ENCODE data around the gene OR11H6.
"Not testable (repeated sequence)": the region's sequence is repeated elsewhere in the genome, so short reads cannot be mapped to it uniquely, and the experiment has no call there.

The OR11H6 gene, protein sequence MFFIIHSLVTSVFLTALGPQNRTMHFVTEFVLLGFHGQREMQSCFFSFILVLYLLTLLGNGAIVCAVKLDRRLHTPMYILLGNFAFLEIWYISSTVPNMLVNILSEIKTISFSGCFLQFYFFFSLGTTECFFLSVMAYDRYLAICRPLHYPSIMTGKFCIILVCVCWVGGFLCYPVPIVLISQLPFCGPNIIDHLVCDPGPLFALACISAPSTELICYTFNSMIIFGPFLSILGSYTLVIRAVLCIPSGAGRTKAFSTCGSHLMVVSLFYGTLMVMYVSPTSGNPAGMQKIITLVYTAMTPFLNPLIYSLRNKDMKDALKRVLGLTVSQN

DNA sequence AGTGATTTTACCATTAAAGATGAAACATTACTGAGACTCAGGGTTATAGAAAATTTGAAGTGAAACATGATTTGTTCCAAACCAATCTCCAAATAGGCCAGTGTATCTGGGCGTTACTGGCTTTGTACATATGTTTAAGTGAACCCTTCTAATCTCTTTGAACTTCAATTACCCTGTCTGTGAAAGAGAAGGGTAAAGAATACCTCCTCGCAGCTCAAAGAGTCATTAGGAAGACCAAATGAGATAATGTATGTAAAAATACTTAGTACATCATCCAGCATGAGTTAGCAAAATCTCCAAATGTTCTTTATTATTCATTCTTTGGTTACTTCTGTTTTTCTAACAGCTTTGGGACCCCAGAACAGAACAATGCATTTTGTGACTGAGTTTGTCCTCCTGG is at the start of gene OR11H6:
Gene OR11H6 (plus strand): TSS at position 301 of the 400 bp plus-strand sequence. CDS start 0 bp downstream, at position 301.
- DNase-seq, result no peak

DNA sequence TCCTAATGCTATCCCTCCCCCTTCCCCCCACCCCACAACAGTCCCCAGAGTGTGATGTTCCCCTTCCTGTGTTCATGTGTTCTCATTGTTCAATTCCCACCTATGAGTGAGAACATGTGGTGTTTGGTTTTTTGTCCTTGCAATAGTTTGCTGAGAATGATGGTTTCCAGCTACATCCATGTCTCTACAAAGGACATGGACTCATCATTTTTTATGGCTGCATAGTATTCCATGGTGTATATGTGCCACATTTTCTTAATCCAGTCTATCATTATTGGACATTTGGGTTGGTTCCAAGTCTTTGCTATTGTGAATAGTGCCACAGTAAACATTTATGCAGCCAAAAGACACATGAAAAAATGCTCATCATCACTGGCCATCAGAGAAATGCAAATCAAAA is 49.3 kb upstream of the OR11H6 start:
- not testable (repeated sequence) for DNase-seq

DNA sequence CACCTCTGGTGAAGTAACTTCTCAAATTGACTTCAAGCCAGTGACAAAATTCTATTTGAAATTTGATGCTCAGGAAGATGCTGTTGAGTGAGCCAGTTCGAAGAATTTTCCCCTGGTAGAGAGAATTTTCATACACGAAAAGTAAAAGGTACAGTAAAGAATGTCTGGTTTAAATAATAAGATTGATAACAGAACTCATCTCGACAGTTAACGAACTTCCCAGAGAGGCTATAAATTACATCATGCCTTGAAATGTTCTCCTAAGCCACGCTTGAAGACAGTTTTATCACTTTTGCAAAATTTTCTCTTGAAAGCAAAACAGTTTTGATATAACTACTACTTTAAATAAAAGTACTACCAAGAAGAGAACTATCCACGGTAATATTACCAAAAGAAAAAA is 47.2 kb upstream of the OR11H6 start:
- no peak for DNase-seq

DNA sequence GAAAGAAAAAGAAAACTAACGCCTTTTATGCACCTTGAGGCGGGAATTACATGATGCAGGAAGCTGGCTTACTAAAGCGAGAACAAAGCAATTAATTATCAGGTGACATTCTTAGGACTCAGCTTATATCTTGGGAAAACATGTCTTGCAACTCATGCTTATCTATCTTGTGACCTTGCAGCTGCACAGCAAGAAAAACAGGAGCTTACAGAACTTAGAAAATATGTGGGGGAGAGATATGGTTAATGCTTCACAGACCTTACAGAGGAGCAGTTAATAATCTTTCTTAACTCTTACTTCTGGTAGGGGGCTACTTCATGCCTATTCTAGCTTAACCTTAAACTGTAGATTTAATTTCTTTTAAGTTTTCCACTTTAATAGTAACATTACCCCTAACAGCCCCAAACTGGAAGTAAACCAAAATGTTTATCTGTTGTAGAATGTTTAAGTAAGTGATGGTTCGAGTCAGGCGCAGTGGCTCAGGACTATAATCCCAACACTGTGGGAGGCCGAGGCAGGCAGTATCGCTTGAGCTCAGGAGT is 46.0 kb upstream of the OR11H6 start:
- no peak for DNase-seq

DNA sequence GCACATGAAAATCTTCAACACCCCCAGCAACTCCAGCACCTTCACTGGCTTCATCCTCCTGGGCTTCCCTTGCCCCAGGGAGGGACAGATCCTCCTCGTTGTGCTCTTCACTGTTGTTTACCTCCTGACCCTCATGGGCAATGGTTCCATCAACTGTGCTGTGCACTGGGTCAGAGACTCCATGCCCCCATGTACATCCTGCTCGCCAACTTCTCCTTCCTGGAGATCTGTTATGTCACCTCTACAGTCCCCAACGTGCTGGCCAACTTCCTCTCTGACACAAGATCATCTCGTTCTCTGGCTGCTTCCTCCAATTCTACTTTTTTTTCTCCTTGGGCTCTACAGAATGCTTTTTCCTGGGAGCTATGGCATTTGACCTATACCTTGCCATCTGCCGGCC is 44.3 kb upstream of the OR11H6 start:
- DNase-seq, result no peak

DNA sequence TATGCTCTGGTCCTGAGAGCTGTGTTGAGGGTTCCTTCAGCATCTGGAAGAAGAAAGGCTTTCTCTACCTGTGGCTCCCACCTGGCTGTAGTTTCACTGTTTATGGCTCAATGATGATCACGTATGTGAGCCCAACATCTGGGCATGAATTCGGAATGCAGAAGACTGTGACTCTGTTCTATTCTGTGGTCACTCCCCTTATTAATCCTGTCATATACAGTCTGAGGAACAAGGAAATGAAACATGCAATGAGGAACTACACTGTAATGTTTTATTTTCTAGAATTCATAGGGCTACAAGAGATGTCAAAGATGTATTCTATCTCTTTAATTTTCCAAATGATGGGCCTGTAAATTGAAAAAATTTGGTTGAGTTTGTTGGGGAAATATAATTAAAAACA is 43.6 kb upstream of the OR11H6 start:
- no peak for DNase-seq

DNA sequence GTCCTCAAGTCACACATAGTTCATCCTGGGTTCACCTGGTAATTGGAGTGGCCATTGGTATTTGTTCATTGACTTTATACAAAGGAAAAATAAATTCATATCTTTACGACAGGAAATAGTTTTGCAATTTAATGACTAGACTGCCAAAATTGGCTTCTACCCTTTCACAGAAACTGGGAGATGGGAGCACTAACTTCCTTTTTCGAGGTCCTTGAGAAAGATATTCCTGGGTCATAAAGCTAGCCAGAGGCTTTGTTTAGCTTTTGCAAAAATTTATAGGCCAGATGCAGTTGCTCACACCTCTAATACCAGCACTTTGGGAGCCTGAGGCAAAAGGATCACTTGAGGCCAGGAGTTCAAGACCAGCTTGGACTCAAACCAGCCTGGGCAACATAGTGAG is 43.0 kb upstream of the OR11H6 start:
- no peak for DNase-seq

DNA sequence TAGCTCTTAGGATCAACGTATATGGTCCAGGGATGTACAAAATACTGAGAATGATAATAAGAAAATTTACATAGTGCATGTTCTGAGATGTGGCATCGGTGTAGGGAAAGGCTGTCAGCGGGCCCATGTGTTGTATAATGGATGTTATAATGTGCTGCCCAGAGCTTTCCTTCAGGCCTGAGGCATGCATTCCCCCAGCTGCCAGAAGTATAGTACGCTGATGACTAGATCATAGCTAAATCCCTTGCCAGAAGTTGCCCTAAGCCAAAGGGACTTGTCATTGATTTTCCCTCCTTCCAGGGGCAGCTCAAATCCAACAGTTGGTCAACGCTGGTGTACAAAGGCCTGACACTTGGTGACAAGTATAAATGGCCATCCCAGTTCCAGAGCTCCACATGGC is 39.3 kb upstream of the OR11H6 start:
- DNase-seq, result no peak

DNA sequence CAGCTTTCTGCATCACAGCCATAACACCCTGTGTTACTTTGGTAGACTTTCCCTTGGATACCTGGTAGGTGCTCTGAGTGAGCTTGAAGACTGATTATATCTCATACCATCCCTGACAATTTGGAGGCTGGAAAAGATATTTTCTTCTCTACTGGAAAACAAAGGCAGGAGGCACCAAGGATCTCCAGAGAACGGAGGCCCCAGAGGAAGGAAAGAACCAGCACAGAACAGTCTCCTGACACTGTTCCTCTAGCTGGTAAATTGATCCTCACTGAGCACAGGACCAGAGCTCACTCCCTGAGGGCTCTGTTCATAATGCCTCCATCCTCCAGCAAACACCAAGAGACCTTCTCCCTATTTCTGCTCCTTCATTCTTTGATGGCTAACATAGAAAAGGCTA is 32.9 kb upstream of the OR11H6 start, which contains the start of gene OR11G2:
Gene OR11G2 (plus strand): TSS at position 301 of the 400 bp plus-strand sequence. CDS start 6,542 bp downstream, outside the sequence.
- no peak for DNase-seq

DNA sequence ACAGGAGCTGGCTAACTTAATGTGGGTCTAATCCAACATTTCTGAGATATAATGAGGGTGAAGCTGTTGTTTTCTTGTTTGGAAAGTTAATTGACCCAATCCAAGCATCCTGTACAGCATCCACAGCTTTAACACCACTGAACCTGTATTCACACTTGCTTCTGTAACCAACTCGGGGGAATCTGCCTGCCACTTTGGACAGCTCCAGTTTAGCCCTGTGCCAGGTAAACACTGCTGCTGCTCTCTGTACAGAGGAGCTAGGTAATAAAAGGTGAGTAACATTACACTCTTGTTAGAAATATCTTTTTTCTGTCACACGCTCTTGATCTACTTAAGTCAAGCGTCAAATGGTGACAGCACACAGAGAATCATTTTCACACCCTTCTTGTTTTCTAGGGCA is 32.1 kb upstream of the OR11H6 start:
- DNase-seq, result no peak

DNA sequence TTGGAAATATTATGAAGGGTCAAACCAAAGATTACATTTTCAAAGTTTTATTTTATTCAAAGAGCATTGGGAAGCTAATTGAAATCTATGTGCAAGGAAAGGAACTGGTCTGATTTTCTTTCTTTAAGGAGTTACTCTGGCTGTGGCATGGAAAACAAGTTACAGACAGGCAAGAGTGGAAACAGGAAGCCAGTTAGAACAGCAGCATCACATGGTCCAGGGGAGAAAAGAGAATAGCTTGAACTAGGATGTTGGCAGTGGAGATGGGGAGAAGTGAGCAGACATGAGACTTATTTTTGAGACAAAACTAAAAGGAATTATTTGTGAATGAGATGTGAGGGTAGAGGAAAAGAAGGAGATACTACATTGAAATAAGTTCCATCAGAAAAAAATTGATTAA is 29.4 kb upstream of the OR11H6 start:
- no peak for DNase-seq

DNA sequence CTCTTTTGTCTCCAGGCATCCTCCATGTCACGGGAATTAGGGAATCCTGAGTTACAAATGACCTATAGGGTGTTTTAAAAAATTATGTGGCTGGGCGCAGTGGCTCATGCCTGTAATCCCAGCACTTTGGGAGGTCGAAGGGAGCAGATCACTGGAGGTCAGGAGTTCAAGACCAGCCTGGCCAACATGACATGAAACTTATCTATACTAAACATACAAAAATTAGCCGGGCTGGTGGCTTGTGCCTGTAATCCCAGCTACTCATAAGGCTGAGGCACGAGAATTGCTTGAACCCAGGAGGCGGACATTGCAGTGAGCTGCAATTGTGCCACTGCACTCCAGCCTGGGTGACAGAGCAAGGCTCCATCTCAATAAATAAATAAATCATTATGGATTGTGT is 28.3 kb upstream of the OR11H6 start:
- DNase-seq, result not testable (repeated sequence)

DNA sequence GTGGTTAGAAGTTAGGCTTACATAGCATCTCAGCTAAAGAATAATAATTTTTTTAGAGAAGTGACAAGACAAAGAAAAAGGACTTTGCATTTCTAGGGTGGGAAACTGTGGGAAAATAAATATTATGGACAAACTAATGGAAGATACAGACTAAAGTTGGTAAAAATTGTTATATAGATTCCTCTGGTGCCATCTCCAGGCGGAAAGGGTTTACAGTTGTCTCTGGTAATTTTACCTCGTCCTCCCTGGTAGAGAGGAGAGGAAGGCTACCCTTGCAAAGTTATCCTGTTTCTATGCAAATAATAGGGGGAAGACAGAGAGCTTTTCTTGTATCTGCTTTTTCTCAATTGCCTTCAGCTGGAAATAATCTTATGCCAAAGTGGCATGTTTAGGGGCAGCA is 27.6 kb upstream of the OR11H6 start:
- DNase-seq, result no peak

DNA sequence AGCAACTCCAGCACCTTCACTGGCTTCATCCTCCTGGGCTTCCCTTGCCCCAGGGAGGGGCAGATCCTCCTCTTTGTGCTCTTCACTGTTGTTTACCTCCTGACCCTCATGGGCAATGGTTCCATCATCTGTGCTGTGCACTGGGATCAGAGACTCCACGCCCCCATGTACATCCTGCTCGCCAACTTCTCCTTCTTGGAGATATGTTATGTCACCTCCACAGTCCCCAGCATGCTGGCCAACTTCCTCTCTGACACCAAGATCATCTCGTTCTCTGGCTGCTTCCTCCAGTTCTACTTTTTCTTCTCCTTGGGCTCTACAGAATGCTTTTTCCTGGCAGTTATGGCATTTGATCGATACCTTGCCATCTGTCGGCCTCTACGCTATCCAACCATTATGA is 26.1 kb upstream of the OR11H6 start:
- no peak for DNase-seq

DNA sequence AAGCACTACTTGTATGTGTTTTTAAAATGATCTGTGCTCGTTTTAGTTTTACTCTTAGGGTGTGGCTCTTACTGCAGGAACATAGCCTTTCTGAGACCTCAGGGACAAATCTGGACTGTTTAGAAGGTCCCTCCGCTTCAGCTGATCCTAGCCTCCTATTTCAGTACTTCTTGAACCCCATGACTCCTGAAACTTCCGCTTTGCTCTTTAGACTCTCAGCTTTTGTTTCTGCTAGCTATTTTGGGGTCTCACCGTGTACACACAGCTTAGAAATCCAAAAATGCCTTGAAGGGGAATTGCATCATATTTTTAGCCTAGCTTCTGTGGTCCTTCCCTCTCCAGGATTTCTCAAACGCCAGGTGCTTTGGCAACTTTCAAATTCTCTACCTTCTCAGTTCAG is 24.5 kb upstream of the OR11H6 start:
- no peak for DNase-seq

DNA sequence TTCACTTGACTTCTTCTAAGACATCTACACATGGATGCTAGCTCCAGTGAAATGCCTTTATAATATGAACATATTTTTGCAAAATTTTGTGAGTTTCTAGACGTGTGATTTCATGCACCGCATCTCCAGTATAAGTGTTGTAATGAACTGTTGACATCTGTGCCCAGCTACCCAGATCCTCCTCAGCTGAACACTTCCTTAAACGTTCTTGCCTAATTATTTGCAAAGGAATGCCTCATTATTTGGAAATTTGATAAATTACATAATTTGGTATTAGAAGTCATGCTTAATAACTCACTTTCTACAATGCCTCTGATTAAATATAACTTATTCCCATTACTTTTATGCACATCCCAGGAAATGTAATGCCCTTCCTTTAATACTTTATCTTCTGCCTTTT is 18.8 kb upstream of the OR11H6 start:
- DNase-seq, result no peak

DNA sequence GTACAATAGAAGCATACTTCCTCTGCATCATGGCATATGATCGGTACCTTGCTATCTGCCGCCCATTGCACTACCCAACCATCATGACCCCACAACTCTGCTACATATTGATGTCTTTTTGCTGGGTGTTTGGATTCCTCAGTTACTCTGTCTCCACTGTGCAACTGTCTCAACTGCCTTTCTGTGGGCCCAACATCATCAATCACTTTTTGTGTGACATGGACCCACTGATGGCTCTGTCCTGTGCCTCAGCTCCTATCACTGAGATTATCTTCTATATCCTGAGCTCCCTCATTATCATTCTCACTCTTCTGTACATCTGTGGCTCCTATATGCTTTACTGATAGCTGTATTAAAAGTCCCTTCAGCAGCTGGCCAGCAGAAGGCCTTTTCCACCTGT is 13.9 kb upstream of the OR11H6 start:
- DNase-seq, result no peak

DNA sequence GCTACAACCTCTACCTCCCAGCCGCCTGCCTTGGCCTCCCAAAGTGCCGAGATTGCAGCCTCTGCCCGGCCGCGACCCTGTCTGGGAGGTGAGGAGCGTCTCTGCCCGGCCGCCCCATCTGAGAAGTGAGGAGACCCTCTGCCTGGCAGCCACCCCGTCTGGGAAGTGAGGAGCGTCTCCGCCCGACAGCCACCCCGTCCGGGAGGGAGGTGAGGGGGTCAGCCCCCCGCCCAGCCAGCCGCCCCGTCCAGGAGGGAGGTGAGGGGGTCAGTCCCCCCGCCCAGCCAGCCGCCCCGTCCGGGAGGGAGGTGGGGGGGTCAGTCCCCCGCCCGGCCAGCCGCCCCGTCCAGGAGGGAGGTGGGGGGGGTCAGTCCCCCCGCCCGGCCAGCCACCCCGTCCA is 11.1 kb upstream of the OR11H6 start:
- not testable (repeated sequence) for DNase-seq

DNA sequence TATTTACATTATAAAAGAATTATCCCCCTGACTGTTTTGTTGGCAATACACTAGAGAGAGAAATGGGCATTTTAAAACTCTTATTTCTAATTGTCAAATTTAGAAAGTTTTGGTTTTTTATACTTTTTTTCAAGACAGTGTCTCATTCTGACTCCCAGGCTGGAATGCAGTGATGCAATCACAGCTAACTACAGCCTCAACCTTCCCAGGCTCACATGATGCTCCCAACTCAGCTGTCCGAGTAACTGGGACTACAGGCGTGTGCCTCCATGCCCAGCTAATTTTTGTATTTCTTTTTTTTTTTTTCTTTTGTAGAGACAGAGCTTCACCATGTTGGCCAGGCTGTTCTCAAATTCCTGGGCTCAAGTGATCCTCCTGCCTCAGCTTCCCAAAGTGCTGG is 8.3 kb upstream of the OR11H6 start:
- DNase-seq, result no peak

DNA sequence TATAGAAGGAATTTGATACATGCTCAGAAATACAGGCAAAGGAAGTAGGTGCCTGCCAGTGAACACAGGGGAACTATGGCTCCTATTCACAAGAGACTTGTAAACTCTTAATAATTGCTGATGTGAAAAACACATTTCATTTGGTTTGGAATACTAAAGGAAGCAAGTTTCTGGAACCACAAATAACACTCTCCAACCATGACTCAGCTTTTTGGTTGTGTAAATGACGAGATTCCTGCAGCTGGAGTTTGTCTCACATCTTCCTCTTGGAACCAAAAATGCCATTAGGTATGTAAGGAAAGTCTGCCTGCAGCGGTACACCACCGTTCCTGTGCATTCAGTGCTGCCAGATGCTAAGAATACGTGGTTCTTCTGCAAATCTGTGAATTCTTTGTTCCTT is 4.5 kb upstream of the OR11H6 start:
- DNase-seq, result no peak

DNA sequence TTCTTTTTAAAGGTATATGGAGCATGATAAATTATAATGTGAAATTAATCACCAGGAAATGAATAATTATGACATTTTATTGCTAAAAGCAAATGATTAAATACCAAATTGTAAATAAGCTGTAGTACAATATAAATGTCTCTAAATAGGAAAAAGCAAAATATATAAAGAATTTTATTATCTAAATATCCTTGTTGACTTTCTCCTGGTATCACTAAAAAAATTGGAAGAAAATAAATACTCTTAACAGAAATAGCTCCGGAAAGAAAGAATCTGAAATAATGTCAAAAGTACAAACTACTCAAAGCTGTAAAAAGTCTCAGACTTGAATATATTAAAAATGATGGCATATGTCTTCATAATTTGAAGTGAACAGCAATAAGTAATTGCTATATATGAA is 5.2 kb downstream of the OR11H6 start, which contains the start of gene OR11H7:
Gene OR11H7 (plus strand): TSS at position 301 of the 400 bp plus-strand sequence.
- no peak for DNase-seq

DNA sequence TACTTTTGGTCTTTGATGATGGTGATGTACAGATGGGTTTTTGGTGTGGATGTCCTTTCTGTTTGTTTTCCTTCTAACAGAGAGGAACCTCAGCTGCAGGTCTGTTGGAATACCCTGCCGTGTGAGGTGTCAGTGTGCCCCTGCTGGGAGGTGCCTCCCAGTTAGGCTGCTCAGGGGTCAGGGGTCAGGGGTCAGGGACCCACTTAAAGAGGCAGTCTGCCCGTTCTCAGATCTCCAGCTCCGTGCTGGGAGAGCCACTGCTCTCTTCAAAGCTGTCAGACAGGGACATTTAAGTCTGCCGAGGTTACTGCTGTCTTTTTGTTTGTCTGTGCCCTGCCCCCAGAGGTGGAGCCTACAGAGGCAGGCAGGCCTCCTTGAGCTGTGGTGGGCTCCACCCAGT is 11.9 kb downstream of the OR11H6 start:
- DNase-seq, result not testable (repeated sequence)

DNA sequence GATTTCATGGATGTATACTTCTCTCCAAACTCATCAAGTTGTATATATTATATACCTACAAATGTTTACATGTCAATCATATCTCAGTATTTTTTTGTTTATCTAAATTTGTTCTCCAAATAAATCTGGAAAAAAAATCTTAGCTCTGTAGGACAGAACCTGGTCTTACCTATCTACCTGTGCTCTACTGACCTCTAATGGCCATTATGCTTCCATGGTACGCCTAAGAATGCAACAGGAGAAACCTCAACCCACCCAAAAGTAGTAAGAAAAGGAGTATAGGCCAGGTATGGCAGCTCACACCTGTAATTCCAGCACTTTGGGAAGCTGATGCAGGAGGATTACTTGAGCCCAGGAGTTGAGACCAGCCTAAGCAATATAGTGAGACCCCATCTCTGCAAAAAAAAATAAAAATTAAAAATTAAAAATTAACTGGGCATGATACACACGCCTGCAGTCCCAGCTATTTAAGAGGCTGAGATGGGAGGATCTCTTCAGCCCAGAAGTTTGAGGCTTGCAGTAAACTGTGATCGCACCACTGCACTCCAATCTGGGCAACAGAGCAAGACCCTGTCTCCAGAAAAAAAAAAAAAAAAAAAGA is 24.2 kb downstream of the OR11H6 start:
- no peak for DNase-seq

DNA sequence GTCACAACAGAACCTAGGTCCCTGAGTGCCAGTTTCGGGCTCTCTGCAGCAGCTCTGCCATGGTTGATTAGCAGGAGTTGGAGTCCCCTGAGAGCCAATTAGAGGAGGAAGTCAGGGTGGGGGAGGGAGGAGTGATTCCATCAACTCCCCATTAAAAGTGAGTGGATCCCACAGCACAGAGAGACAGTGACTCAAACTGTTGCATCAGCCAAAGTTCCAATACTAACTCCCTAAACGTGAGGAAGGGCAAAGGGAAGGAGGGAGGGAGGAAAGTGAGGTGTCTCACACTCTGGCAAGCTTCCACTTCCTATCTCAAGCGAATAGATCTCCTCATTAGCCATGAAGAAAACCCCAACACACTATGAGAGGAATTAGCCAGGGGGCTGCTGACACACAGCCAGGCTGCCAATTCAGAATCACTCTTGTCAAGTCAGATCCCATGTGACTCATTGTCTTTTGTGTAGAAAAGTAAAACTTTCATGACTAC is 39.2 kb downstream of the OR11H6 start:
- no peak for DNase-seq

Measured in CD4-positive, alpha-beta T cell treated with Interleukin-6 for 4 hours (primary cell).